ENCODE data around the gene CMTM1. TPM values are rescaled to one million over a fixed set of nuclear protein-coding genes. Genes with fewer than 3 reads are reported as not detected.
A peak's percentile ranks its signal among the peaks of the same experiment; 100 is the strongest.

Gene CMTM1, protein sequence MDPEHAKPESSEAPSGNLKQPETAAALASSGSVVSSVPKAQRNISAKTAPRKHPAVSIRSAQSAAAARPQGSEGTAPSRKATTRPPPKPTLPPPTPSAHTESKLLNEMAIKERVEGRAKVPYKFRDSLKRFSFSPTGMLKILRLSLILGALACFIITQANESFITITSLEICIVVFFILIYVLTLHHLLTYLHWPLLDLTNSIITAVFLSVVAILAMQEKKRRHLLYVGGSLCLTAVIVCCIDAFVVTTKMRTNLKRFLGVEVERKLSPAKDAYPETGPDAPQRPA
- 6.4 TPM for total RNA-seq

- no peak for DNase-seq
Measured at GRCh38 chr16:66566051-66566901, at the start of gene CMTM1. Gene CMTM1 (plus strand): TSS chr16:66566439. CDS start chr16:66566514, 75 bp downstream.

DNA sequence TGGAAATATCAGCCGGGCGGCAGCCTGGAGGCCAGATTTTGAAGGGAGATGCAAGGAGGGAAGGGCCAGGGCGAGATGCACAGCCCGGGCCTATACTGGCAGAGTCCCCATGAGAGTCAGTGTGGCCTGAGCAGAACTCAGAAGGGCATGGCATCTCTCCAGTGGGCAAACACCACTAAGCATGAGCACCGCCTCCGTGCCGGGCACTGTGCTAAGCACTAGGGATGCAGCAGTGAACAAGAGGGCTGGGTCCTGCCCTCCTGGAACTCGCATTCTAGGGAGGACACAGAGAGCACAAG, 49.8 kb upstream of the CMTM1 start:
- DNase-seq, result no peak

DNA sequence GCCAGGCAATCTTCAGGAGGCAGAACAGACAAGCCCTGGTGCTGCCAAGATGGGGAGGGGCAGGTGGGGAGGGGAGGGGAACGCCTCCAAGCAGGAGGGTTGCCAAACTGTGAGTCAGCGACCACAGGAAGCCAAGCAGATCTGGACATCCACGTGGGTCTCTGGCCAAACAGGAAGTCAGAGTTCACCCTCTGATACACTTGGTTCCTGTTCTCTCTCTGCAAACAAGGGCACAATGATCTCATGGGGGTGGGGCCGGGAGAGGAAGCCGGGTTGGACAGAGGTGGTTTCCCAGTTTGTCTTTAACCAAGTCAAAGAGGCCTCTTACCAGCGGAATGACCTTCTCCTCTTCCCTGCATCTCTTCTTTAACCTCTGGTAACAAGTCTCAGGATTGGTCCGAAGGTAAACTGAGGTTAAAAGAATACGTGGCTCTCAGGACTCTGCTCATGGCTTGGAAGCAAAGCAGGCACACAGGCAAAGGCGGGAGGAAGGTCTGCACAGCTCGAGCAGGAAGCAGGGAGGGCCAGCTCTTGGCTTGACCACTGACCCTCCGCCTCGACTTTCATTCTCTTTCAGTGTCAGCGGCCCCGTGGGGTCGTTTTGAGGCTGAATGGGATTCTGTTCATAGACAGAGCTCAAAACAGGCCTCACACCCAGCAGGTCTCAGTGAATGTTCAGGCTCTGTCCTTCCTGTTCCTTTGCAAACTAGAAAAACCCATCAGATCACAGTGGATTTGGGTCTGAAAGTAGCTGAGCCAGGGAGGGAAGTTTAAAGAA, 49.2 kb upstream of the CMTM1 start:
- DNase-seq, result peak; percentile 92

GRCh38 chr16:66517586-66518263, 48.5 kb upstream of the CMTM1 start:
- no peak for DNase-seq

GRCh38 chr16:66519482-66520373, 46.5 kb upstream of the CMTM1 start:
- DNase-seq, result no peak

DNA sequence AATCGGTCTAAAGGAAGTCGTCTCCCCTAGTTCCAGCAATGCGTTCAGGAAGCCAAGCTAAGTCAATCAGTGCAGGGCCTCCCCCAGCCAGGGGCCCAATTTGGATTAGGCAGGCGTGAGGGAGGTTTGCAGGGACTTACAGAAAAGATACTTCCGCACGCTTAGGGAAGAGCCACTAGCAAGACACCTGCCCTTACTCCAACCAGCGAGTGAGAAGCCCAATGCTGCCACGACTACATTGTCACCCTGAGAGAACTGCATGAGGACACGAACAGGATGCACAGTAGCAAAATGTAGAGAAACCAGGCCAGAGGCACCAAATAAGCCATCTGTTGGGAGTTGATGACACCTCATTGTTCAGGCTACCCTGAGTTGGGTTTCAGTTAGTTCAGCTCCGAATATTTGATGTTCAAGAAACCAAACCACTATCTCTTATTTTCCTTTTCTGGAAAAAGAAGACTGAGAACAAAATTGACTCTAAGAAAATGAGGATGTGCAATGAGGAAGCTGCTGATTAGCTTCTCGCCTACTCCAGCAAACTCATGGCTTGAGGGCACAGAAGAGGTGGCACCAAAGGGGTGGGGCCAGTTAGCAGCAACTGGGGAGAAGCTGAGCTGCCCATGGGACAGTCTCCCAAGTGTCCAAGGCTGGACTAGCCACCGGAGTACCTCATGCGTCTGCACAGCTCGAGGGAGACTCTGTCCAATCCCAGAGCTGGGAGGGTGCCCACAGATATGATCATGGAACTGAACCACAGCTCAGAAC, 45.7 kb upstream of the CMTM1 start:
- DNase-seq, result no peak

DNA sequence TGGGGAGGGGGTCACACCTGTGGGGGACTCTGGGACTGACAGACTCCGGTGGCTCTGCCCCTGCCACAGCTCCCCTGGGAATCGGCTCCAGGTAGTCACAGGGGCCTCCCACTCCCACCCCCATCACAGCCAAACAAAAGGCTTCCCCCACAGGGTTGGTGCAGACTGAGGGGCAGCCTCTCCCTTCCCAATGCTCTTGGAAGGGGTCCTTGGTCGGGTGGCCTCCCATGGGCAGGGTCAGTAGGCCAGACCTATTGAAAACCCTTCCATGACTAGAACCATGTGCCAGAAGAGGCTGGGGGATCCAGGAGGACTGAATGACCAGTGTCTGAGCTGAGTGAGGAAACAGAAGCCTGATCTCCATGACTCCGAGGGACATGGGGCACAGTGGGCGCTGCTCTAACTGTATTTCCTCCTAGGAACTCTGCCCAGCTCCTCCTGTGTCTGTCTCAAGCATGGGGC, 45.0 kb upstream of the CMTM1 start:
- DNase-seq, result no peak

DNA sequence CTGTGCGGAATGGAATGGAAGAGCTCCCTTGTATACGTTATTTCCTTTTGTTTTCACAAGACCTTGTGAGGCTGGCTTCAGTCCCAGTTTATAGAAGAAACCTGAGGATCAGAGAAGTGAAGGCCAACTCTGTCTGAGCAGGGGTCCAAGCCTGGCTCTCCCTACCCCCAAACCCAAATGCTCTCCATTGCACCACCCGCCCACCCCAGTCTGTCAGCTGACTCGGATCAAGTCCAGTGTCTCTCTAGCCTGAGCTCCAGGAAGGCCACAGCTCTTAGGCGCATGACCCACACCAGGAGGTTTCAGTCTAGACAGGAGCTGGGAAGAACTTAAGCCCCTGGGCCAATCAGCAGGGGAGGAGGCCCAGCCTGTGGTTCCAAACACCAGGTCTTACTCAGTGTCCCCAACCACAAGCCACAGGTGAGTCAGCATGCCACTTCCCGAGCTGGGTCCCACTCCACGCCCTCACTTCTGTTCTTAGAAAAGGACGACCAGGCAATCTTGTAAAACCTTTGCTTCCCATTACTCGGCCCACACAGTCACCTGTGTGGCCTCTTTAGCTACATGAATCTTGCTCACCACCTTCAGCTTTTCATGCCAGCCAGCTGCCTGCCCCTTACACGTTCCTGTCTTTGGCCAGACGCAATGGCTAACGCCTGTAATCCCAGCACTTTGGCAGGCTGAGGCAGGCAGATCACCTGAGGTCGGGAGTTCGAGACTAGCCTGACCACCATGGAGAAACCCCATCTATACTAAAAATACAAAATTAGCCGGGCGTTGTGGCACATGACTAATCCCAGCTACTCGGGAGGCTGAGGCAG, 44.1 kb upstream of the CMTM1 start:
- DNase-seq, result no peak

GRCh38 chr16:66522816-66523590, 43.2 kb upstream of the CMTM1 start:
- no peak for DNase-seq

- DNase-seq, result no peak
Measured at GRCh38 chr16:66523861-66524354, 42.3 kb upstream of the CMTM1 start.

DNA sequence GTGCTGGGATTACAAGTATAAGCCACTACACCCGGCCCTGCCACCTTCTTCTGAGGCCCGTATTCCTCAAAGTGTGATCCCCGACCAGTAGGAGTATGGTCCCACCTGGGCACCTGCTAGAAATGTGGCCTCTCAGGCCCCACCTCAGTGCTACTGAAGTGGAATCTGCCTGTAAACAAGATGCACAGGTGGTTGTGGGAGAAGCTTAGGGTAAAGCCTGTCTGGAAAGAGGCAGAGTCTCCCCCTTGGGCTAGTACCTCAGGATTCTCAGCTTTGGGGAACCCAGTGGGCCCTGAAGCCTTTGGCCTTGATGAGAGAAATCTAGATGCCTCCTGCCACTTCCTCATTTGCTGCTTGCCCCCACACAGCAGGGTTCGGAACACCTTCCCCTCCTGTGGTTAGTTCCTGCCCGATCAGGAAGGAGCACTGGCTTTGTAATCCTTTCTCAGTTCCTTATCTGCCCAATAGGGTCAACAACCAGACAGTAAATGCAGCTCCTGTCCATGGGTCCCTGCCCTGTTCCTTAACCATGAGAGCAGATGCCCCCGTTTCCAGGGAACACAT, 41.6 kb upstream of the CMTM1 start:
- DNase-seq, result no peak

DNA sequence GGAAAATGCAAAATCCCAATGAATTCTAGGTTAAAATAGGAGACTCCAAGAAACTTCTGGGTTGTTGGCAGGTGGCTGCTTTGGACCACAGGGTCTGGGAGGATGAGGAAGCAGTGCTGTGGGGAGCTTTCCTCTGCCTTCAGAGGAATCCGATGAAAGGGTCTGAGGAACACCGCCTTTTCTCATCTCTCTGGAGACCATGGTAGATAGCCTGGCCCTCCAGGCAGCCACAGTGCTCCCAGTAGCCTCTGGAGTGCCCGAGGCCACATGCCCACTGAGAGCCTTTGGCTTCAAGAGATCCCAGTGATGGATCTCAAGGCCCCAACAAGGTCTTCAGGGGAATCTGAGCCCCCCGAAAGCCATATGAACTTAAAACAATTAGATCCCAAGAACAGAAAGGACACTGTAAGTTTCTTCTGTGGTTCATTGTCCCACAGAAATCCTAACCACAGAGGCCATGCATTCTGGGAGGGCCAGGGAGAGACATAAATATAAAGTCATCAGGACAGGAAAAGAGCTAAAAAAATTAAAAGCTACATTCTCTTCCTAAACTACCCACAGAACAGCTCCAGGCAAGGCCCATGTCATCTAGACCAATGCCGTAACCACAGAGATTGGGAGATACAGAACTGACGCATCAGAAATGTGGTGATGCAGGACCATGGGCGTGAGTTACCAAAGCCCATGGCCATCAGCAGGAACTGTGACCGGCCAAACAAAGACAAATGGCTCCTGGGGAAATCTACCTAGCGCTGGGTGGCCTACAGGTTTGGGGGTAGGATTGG, 40.7 kb upstream of the CMTM1 start:
- no peak for DNase-seq

DNA sequence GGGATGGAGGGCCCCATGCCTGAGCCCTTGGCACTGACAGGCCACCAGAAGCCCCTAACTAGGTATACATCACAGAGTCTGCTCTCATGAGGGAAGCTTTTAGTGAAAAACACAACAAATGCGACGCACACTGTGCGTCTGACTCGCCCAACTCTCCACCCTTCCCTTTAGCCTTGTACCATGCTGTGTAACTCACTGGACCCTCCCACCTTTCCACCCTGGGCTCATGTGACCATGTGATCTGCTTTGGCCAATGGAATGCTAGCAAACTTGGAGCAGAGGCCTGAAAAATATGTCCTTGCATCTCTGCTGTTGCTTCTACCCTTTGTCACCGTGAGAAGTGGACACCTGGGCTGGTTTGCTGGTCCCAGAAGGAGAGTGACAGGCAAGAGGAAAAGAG, 37.9 kb upstream of the CMTM1 start:
- no peak for DNase-seq

GRCh38 chr16:66529475-66529874, 36.8 kb upstream of the CMTM1 start:
- DNase-seq, result no peak

DNA sequence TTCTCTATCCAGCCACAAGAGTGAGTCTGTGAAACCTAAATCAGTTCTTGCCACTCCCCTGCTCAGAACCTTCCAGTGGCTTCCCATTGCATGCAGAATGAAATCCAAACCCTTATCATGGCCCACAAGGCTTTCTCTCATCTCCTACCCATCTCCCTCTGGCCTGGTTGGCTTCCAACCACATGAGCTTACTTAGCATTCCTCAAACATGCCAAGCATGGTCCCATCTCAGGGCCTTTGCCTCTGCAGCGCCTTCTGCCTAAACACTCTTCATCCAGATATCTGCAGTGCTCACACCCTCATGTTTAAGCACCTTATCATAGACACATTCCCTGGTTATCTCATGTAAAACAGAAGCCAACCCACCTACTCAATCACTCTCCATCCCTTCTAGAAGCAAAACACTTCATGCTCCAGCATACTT, 31.9 kb upstream of the CMTM1 start:
- DNase-seq, result no peak

- no peak for DNase-seq
Measured at GRCh38 chr16:66536525-66536924, 29.7 kb upstream of the CMTM1 start.

DNA sequence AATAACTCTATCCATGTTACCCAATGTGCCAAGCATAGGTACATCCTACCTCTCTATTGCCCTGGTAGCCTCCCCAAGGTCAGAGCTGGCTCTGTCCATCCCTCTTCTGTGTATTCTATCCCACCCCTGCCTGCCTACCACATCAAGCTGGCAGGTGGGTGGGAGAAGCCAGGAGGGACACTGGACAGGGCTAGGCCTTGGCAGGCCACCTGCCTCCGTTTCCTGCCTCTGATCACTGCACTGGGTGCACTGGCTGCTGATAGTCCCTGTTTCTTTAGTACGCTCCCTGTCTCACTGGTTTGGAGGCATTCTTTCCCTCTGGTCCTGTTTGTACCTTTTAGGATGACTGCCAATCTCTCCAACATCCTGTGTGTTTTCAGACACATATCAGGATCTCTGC, 29.0 kb upstream of the CMTM1 start:
- DNase-seq, result no peak

All from tongue (tissue), 2 donors.